Thyroid gland (tissue), 4 donors: ENCODE measurements around the gene GCLC.

ENCODE experiments used
- POLR2A ChIP-seq, 2 donors: fragments of 450-650 bp; IDR thresholded peaks; one replicate each; pipeline ENCODE4 v1.6.1; 2017; ENCODE audit warnings: antibody characterized with exemption in 2 of 2, mild to moderate bottlenecking in 2 of 2, moderate library complexity in 1 of 2
- TF ChIP-seq, protein P1 (sequence below), 6 experiments: fragments of 200-600 bp in 3 of 6; fragments of 450-650 bp in 3 of 6; sonication (generic) in 3 of 6; IDR thresholded peaks; one replicate each; pipeline ENCODE4 v1.5.1; 2016 to 2019; ENCODE audit warnings: antibody characterized with exemption in 6 of 6, mild to moderate bottlenecking in 2 of 6, inconsistent platforms in 1 of 6, moderate library complexity in 1 of 6

DNA sequence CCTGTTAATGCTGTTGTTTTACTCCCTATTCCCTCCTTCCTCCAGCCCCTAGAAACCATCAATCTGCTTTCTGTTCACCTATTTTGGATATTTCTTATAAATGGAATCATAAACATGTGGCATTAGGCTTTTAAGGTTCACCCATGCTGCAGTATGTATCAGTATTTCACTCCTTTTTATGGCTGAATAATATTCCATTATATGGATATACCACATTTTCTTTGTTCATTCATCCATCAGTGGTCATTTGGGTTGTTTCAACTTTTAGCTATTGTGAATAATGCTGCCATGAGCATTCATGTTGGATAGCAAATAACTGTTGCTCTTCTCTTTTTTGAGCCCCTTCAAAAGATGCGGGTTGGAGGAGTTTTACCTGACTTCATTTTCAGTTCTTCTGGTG lies 89.2 kb downstream of the GCLC start:
- TF ChIP-seq, protein P1, sequence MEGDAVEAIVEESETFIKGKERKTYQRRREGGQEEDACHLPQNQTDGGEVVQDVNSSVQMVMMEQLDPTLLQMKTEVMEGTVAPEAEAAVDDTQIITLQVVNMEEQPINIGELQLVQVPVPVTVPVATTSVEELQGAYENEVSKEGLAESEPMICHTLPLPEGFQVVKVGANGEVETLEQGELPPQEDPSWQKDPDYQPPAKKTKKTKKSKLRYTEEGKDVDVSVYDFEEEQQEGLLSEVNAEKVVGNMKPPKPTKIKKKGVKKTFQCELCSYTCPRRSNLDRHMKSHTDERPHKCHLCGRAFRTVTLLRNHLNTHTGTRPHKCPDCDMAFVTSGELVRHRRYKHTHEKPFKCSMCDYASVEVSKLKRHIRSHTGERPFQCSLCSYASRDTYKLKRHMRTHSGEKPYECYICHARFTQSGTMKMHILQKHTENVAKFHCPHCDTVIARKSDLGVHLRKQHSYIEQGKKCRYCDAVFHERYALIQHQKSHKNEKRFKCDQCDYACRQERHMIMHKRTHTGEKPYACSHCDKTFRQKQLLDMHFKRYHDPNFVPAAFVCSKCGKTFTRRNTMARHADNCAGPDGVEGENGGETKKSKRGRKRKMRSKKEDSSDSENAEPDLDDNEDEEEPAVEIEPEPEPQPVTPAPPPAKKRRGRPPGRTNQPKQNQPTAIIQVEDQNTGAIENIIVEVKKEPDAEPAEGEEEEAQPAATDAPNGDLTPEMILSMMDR (IDR thresholded peaks at IDR 0.05), result no peak
- no peak for TF ChIP-seq POLR2A (IDR thresholded peaks at IDR 0.05)
